ENCODE measurements around the gene LUC7L. TPM values are rescaled to one million over a fixed set of nuclear protein-coding genes. Genes with fewer than 3 reads are reported as not detected.
A peak's percentile ranks its signal among the peaks of the same experiment; 100 is the strongest.

The LUC7L gene
- total and polyA plus RNA-seq, 10 of the 15 experiments (the other 5 are each of a cell fraction or from before 2014, with no cell fraction given) = 2.3 to 59.6 (median 44.1) TPM

- no peak for TF ChIP-seq KDM1A (IDR thresholded peaks at IDR 0.05; ENCODE audit: borderline replicate concordance)
- TF ChIP-seq MTA3 (IDR thresholded peaks at IDR 0.05; ENCODE audit: borderline replicate concordance, low read length) = no peak
- TF ChIP-seq NR2F1 (conservative IDR thresholded peaks at IDR 0.05) = peak; percentile 84
- TF ChIP-seq FOXM1 (IDR thresholded peaks at IDR 0.05; ENCODE audit: low read depth, low read length) = no peak
- TF ChIP-seq ZZZ3 (IDR thresholded peaks at IDR 0.05; ENCODE audit: control insufficient read depth, insufficient read length, low read depth) = no peak
- peak; percentile 91 for TF ChIP-seq GATAD2B (conservative IDR thresholded peaks at IDR 0.05; ENCODE audit: low read depth)
- TF ChIP-seq MYC (IDR thresholded peaks at IDR 0.05; ENCODE audit: insufficient read depth, insufficient read length, insufficient replicate concordance, low read length, severe bottlenecking) = no peak
- peak; percentile 33 for TF ChIP-seq CREM (IDR thresholded peaks at IDR 0.05; ENCODE audit: low read depth)
- peak; percentile 69; the same call in 1 of the 2 replicates for TF ChIP-seq CBFB (IDR thresholded peaks at IDR 0.05; ENCODE audit: low read depth)
- peak; percentile 91 for TF ChIP-seq YY1 (IDR thresholded peaks at IDR 0.05; ENCODE audit: low read depth, low read length)
- no peak; the same call in 1 of the 2 replicates for TF ChIP-seq STAT1 (conservative IDR thresholded peaks at IDR 0.05)
- TF ChIP-seq ZBTB33 (IDR thresholded peaks at IDR 0.05) = no peak
- TF ChIP-seq MXI1 (IDR thresholded peaks at IDR 0.05; ENCODE audit: low read depth, low read length) = peak; percentile 78
- TF ChIP-seq PKNOX1 (IDR thresholded peaks at IDR 0.05) = no peak
- 0 out of 4 replicates have a peak, but pooled peaks of 1 of the 2 experiments have one; percentile 14 for TF ChIP-seq EP300 (IDR thresholded peaks at IDR 0.05; ENCODE audit: borderline replicate concordance in 1 of 2, control insufficient read depth in 1 of 2, low read depth in 2 of 2, low read length in 2 of 2)
- peak; percentile 76; the same call in 1 of the 2 replicates for TF ChIP-seq ZNF207 (IDR thresholded peaks at IDR 0.05; ENCODE audit: borderline replicate concordance)
- TF ChIP-seq ZBTB4 (CRISPR knock-in tag; IDR thresholded peaks at IDR 0.05) = 0 out of 2 replicates have a peak, but pooled peaks have one; percentile 54
- peak; percentile 69; the same call in 1 of the 2 replicates for TF ChIP-seq ZSCAN29 (IDR thresholded peaks at IDR 0.05)
- TF ChIP-seq POLR2AphosphoS2 (IDR thresholded peaks at IDR 0.05; ENCODE audit: low read depth, low read length) = peak; percentile 84
- TF ChIP-seq RELB (IDR thresholded peaks at IDR 0.05; ENCODE audit: low read depth) = peak; percentile 43; the same call in 1 of the 2 replicates
- TF ChIP-seq ZNF274 (IDR thresholded peaks at IDR 0.05; ENCODE audit: insufficient read depth, insufficient read length) = no peak
- TF ChIP-seq BCL11A (IDR thresholded peaks at IDR 0.05; ENCODE audit: low read depth, low read length) = 0 out of 2 replicates have a peak, but pooled peaks have one; percentile 31
Observed at GRCh38 chr16:234468-235305, 5.4 kb upstream of the LUC7L start, which contains the start of gene FAM234A (continued).
